ENCODE results near the gene PFDN4.
"Not testable (repeated sequence)": the region's sequence is repeated elsewhere in the genome, so short reads cannot be mapped to it uniquely, and the experiment has no call there.

Gene PFDN4

GRCh38 chr20:54262671-54263070 lies 54.8 kb downstream of the PFDN4 start:
- H3K4me3 ChIP-seq (ENCODE audit: low read depth, low read length), result no peak overlapping the region
- no peak for TF ChIP-seq CTCF (IDR thresholded peaks at IDR 0.05; ENCODE audit: borderline replicate concordance, insufficient read depth, low read depth, low read length)

DNA sequence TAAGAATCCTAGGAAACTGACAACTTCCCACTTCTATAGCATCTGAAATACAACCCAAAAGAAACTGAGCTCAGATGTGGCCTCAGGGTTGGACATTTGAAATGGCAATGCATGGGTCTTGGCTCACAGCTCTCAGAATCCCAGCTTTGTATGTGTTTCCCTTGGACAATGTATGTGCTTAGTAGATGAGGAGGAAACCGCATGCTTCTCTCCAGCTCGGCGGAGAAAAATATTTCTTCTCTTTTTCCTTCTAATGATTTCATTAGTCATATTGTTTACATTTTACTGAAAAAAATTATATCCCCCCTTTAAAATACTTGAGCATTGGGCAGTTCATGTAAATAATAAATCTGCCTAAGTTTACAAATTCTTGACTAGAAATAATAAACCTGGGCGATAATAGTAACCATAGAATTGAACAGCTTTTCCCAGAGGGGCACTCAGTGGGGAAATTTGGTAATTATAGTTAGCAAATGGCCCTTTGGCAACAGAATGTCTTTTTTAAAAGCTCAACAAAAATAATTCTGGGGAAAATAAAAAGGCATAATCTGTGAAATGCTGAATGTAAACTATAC lies 55.3 kb downstream of the PFDN4 start:
- no peak for TF ChIP-seq CTCF (IDR thresholded peaks at IDR 0.05; ENCODE audit: borderline replicate concordance, insufficient read depth, low read depth, low read length)
- H3K4me3 ChIP-seq (ENCODE audit: low read depth, low read length), result no peak overlapping the region

DNA sequence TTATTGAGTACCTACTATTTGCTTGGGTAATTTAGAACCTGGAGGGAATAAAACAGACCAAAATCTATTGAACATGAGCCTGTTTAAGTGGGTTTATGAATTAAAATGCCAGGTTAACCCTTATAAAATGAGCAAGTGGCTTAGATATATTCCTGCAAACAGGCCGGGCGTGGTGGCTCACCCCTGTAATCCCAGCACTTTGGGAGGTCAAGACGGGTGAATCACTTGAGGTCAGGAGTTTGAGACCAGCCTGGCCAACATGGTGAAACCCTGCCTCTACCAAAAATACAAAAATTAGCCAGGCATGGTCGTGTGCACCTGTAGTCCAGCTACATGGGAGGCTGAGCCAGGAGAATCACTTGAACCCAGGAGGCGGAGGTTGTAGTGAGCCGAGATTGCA lies 57.9 kb downstream of the PFDN4 start:
- H3K4me3 ChIP-seq (ENCODE audit: low read depth, low read length), result not testable (repeated sequence)

DNA sequence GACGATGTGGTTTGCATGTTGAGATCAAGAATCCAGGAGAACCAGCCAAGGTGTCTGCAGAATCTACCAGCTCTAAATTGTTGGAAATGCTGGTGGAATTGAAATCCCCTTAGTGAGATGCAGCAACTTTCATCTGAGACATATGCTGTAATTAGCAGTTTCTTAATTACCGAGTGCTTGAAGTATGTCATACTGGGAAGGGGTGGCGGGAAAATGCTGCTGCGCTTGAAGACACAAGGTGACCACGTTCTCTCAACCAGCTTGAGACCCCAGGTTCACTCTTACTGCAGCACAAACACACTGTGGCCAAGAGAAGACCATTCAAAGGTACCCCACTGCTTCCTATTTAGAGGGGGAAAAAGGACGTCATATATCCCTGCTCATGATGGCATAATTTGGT lies 59.0 kb downstream of the PFDN4 start:
- no peak for TF ChIP-seq CTCF (IDR thresholded peaks at IDR 0.05; ENCODE audit: borderline replicate concordance, insufficient read depth, low read depth, low read length)
- no peak overlapping the region for H3K4me3 ChIP-seq (ENCODE audit: low read depth, low read length)

DNA sequence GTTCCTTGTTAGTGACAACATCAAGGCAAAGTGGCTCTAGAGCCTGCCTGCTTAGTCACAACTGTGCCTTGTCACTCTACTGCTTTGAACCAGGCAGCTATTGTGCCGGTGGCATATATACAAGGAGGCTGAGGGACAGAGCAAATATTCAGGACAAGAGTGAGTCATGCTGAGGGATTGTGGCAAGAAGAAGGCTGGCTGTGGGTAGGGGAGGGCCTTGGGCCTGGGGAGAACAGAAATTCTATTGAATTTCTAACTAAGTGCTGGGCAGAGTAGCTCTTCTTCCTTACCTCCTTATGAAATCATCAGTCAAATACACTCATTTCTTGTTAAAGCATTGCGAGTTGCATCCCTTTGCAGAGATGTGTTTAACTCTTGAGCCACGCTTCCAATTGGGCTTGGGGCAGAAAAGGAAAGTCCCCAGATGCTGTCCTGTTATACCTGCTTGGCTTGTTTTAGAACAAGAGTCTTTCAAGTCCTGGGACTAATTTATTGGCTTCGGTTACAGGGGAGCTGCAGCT lies 59.7 kb downstream of the PFDN4 start:
- no peak overlapping the region for H3K4me3 ChIP-seq (ENCODE audit: low read depth, low read length)
- no peak for TF ChIP-seq CTCF (IDR thresholded peaks at IDR 0.05; ENCODE audit: borderline replicate concordance, insufficient read depth, low read depth, low read length)

- no peak overlapping the region for H3K4me3 ChIP-seq (ENCODE audit: low read depth, low read length)
- TF ChIP-seq CTCF (IDR thresholded peaks at IDR 0.05; ENCODE audit: borderline replicate concordance, insufficient read depth, low read depth, low read length), result no peak
These were observed 61.1 kb downstream of the PFDN4 start for GRCh38 chr20:54268941-54269340.

Data from GM12875 (cell line).